Endothelial cell of umbilical vein (primary cell): Measurements from ENCODE around the gene SEMA3E. TPM values are rescaled to one million over a fixed set of nuclear protein-coding genes. Genes with fewer than 3 reads are reported as not detected.

ENCODE experiments used
- BruUV-seq: library from RNA; stranded (reverse); fragments of 400-500 nt; replicated peaks from 2 replicates; lab custom pipeline; 2021; lab: Mats Ljungman, UMichigan
- CTCF ChIA-PET: fragments of 300-600, 350-600 bp; sonication (Branson Sonifier 250); formaldehyde crosslinking; loops from one replicate; lab custom pipeline; 2021; ENCODE audit warnings: antibody characterized with exemption, inconsistent platforms; lab: Charles Lee
- POLR2A ChIA-PET: fragments of 300-600, 350-600 bp; sonication (Branson Sonifier 250); formaldehyde crosslinking; loops from one replicate; lab custom pipeline; 2021; ENCODE audit warnings: antibody characterized with exemption, inconsistent platforms; lab: Charles Lee
- DNase-seq: peaks from one replicate; pipeline ENCODE4 v3.0.0-alpha.2; 2011; ENCODE audit warnings: low read depth, low spot score
- FAIRE-seq: peaks from 2 replicates; lab custom pipeline; 2011; peaks lifted over from hg19 to GRCh38; lab: Jason Lieb, UNC
- H2AFZ ChIP-seq: 2 replicates; pipeline ENCODE4 v1.6.0; 2012; ENCODE audit warnings: low read depth, low read length, control low read depth, inconsistent platforms
- H3K27ac ChIP-seq: 2 replicates; pipeline ENCODE4 v1.5.1; 2011; ENCODE audit warnings: low read depth, mild to moderate bottlenecking, control low read depth, low read length, moderate library complexity; ENCODE audit not compliant: insufficient read depth
- H3K27me3 ChIP-seq, 2 experiments: 2 replicates each; pipeline versions ENCODE4 v1.6.0 to v1.6.1; 2011; ENCODE audit warnings: low read length in 2 of 2, mixed read lengths in 1 of 2; ENCODE audit not compliant: control insufficient read depth in 2 of 2, insufficient read depth in 2 of 2
- H3K36me3 ChIP-seq, 2 experiments: 2 replicates in 1 of 2; 3 replicates in 1 of 2; pipeline ENCODE4 v1.5.1; 2011; ENCODE audit warnings: low read length in 2 of 2, mild to moderate bottlenecking in 1 of 2, moderate library complexity in 1 of 2; ENCODE audit not compliant: control insufficient read depth in 2 of 2, insufficient read depth in 2 of 2; ENCODE audit errors: extremely low read depth in 1 of 2
- H3K4me1 ChIP-seq: 3 replicates; pipeline ENCODE4 v1.5.1; 2011; ENCODE audit warnings: mild to moderate bottlenecking, low read length; ENCODE audit not compliant: control insufficient read depth, insufficient read depth; ENCODE audit errors: extremely low read depth
- H3K4me2 ChIP-seq: 2 replicates; pipeline ENCODE4 v1.6.1; 2011; ENCODE audit warnings: low read length, control low read depth, mixed read lengths; ENCODE audit not compliant: insufficient read depth
- H3K4me3 ChIP-seq, 3 experiments: fragments of 200-600 bp in 1 of 3; sonication (generic), shearing (Covaris generic) in 1 of 3; replicated peaks in 1 of 3; 2 replicates each; pipeline ENCODE4 v1.5.1; 2011 to 2016; ENCODE audit warnings: control low read depth in 3 of 3, low read length in 3 of 3, mild to moderate bottlenecking in 2 of 3, inconsistent platforms in 1 of 3, low read depth in 1 of 3, moderate library complexity in 1 of 3; ENCODE audit not compliant: insufficient read depth in 1 of 3
- H3K79me2 ChIP-seq: 2 replicates; pipeline ENCODE4 v1.6.0; 2012; ENCODE audit warnings: low read length, inconsistent platforms; ENCODE audit not compliant: control insufficient read depth, insufficient read depth
- H3K9ac ChIP-seq: replicated peaks from 2 replicates; pipeline ENCODE3; 2011; ENCODE audit warnings: low read length, control low read depth; ENCODE audit not compliant: insufficient read depth; ENCODE audit errors: extremely low read depth
- H3K9me1 ChIP-seq: replicated peaks from 3 replicates; pipeline ENCODE4 v1.6.0; 2011; ENCODE audit warnings: mild to moderate bottlenecking, low read length; ENCODE audit not compliant: control insufficient read depth, insufficient read depth; ENCODE audit errors: extremely low read depth
- H3K9me3 ChIP-seq: replicated peaks from 2 replicates; pipeline ENCODE4 v1.5.1; 2012; ENCODE audit warnings: low read length, inconsistent platforms; ENCODE audit not compliant: control insufficient read depth, insufficient read depth
- H4K20me1 ChIP-seq: replicated peaks from 2 replicates; pipeline ENCODE3; 2011; ENCODE audit warnings: mild to moderate bottlenecking, low read length; ENCODE audit not compliant: control insufficient read depth, insufficient read depth; ENCODE audit errors: extremely low read depth
- CTCF ChIP-seq, 2 donors: IDR thresholded peaks; 1 replicate in 1 of 2; 2 replicates in 1 of 2; pipeline ENCODE4 v1.5.1; 2011; ENCODE audit warnings: low read length in 2 of 2, mild to moderate bottlenecking in 2 of 2, moderate library complexity in 2 of 2, control low read depth in 1 of 2, inconsistent platforms in 1 of 2, low read depth in 1 of 2; ENCODE audit not compliant: insufficient read depth in 1 of 2; ENCODE audit errors: extremely low read depth in 1 of 2
- EZH2 ChIP-seq: IDR thresholded peaks from 2 replicates; pipeline ENCODE4 v1.6.1; 2012; ENCODE audit warnings: borderline replicate concordance, low read depth, mild to moderate bottlenecking, moderate library complexity, low read length, inconsistent platforms; ENCODE audit not compliant: severe bottlenecking
- FOS ChIP-seq: IDR thresholded peaks from 2 replicates; pipeline ENCODE4 v1.6.1; 2011; ENCODE audit warnings: mild to moderate bottlenecking, low read length, moderate library complexity, borderline replicate concordance; ENCODE audit not compliant: insufficient read depth
- JUN ChIP-seq: IDR thresholded peaks from 2 replicates; pipeline ENCODE4 v1.6.1; 2011; ENCODE audit warnings: borderline replicate concordance, low read depth; ENCODE audit not compliant: insufficient read length, insufficient read depth
- POLR2A ChIP-seq: IDR thresholded peaks from 2 replicates; pipeline ENCODE4 v1.6.1; 2012; ENCODE audit warnings: low read depth, mild to moderate bottlenecking, control low read depth, low read length
- POLR2AphosphoS5 ChIP-seq: IDR thresholded peaks from 2 replicates; pipeline ENCODE4 v1.6.1; 2012; ENCODE audit warnings: low read depth, mild to moderate bottlenecking, control low read depth, low read length, moderate library complexity; ENCODE audit not compliant: insufficient read depth
- dilution Hi-C: fragments of 300-500 bp; cut with MboI; formaldehyde crosslinking; loops from one replicate; pipeline ENCODE4 v1.15.0; 2019; ENCODE audit warnings: low sequenced_read_pairs; ENCODE audit not compliant: extremely low pct_ligation_motif_present
- intact Hi-C: fragments of 100-400 bp; cut with micrococcal nuclease; formaldehyde crosslinking; loops from one replicate; pipeline ENCODE4 v1.10.0; 2022
- polyA plus RNA-seq, 4 experiments: library from polyadenylated mRNA; depleted of rRNA in 3 of 4; stranded (reverse) in 3 of 4; unstranded in 1 of 4; fragments of >200 nt; gene quantifications; 2 replicates each; pipeline versions ENCODE4 v1.2.1 to v1.2.3, GENCODE V29; 2011 to 2012; ENCODE audit warnings: missing spikeins in 1 of 4
- total RNA-seq: library from RNA; stranded (reverse); gene quantifications from 2 replicates; pipeline ENCODE4 v1.2.3, GENCODE V29; 2021
- TF ChIP-seq, protein P1 (sequence below): IDR thresholded peaks from 2 replicates; pipeline ENCODE4 v1.6.1; 2011; ENCODE audit not compliant: insufficient read depth, insufficient read length

The SEMA3E gene
- total and polyA plus RNA-seq, 2 donors (not counting 3 experiments of a cell fraction or from before 2014, with no cell fraction given), result not detected

- H3K4me1 ChIP-seq, result no peaks in the 10 kb centered on the region
- H3K4me2 ChIP-seq, result no peak overlapping the region
- H3K27me3 ChIP-seq, result no peaks in the 10 kb centered on the region
- ChIA-PET POLR2A (no interaction called here), CTCF (interaction anchor here (0.7 to 2.3 kb wide), 5 partner anchors 21 to 105 kb away, joined by 3 to 10 read pairs (median 4); no protein-coding TSS in a partner anchor)
- no peaks in the 10 kb centered on the region for H3K36me3 ChIP-seq
- no TSS peak for BruUV-seq
- TF ChIP-seq JUN (no peak), FOS (no peak), POLR2A (no peak), CTCF (IDR thresholded peaks at IDR 0.05; ENCODE audit: extremely low read depth in 1 of 2, insufficient read depth in 1 of 2, low read depth in 1 of 2, low read length in 2 of 2) (no peak), POLR2AphosphoS5 (no peak), EZH2 (no peak)
- TF ChIP-seq, protein P1, sequence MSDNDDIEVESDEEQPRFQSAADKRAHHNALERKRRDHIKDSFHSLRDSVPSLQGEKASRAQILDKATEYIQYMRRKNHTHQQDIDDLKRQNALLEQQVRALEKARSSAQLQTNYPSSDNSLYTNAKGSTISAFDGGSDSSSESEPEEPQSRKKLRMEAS, result no peak
- FAIRE-seq (no peak), DNase-seq (no peak)
- H2AFZ ChIP-seq, result no peak overlapping the region
- no peak overlapping the region for H3K4me3 ChIP-seq
- H3K9ac ChIP-seq, result no peak overlapping the region
- intact Hi-C loops (loop anchor here (1.0 kb wide), 1 partner anchor 104 kb away; no protein-coding TSS in a partner anchor), dilution Hi-C loops (no loop called here)
- no peaks in the 10 kb centered on the region for H3K9me1 ChIP-seq
- no peaks in the 10 kb centered on the region for H3K9me3 ChIP-seq
- no peak overlapping the region for H3K27ac ChIP-seq
- no peaks in the 10 kb centered on the region for H4K20me1 ChIP-seq
- H3K79me2 ChIP-seq, result no peaks in the 10 kb centered on the region
These were observed 134.0 kb downstream of the SEMA3E start for GRCh38 chr7:83514977-83515376.
